ENCODE measurements around the gene TACR1.
"Not testable (repeated sequence)": the region's sequence is repeated elsewhere in the genome, so short reads cannot be mapped to it uniquely, and the experiment has no call there.

Gene TACR1

DNA sequence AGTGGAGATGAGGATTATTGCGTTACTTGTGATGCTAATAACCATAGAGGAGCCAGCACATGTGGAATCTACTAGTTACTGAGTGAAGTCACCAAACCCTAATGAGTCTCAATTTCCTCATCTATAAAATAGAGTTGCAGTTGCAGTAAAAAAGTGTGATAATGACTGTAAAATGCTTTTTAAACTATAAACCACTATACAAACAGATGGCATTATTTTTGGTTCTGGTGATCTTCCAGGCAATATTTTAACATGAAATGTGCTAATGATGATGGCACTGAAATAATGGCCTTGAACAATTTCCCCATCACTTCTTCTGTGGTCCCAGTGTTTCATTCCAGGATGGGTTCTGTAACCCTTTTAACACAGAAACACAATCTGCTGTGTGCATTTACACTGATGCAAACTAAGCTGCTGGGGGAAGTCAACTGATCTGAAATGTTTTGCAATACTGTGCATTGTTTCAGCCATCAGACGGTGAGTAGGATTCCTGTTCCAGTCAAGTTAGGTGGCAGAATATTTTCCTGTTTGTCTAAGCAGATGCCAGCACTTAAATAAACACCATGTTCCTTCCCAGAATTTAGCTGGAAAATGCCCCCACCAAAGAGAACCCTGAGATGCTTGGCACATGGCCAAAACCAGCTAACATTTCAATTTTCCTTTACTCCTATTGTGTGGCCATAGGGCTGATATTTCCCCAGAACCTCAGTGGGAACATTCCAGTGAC, 52.6 kb downstream of the TACR1 start:
- FAIRE-seq (no peak), DNase-seq (ENCODE audit: low spot score) (no peak)

DNA sequence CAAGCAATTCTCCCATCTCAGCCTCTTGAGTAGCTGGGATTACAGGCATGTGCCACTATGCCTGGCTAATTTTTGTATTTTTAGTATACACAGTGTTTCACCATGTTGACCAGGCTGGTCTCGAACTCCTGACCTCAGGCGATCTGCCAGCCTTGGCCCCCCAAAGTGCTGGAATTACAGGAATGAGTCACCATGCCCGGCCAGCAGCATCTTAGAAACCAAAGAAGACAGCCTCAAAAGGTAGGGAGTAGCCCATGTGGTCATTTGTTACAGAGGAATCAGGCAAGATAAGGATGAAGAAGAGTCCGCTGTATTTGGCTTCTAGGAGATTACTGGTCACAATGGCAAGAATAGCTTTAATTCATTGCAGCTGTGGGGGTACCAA, 53.1 kb downstream of the TACR1 start:
- not testable (repeated sequence) for FAIRE-seq; DNase-seq (ENCODE audit: low spot score)

DNA sequence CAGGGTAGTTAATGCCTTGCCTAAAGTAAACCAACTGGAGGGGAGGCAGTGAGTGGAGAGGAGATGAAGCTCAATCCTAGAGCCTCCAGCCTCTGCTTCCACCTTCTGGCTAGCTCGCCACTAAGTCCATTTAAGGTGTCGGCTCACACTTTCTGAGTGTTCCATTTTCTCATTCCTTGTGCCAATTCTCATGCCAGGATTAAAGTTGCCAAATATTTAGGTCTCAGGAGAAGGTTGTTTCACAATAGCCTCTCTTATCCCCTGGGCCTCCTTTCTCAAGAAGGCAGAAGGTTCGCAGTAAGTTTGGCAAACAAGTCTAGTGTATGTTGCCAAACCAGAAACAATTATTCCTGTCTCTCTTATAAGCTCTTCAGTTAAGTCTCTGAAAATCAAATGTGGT, 57.2 kb downstream of the TACR1 start:
- DNase-seq (ENCODE audit: low spot score) (no peak), FAIRE-seq (no peak)

DNA sequence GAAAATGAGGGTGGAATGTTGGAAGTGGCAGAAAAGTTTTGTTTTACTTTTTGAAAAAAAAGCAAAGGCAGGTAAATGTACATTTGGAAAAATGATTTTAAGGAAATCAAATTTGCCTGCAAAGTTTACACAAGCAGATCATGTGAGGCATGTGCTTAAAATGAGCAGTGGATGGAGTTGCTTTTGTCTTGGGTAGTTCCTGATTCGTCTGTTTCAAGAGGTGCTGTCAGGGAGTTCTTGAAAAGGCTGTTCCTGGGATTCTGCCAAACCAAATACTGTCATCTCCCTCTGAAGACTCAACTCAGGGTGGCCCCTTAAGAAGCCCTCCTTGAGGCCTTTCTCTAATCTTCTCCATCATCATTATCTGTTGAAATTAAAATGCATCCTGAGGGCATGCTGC, 59.0 kb downstream of the TACR1 start:
- DNase-seq (ENCODE audit: low spot score) (no peak), FAIRE-seq (no peak)

DNA sequence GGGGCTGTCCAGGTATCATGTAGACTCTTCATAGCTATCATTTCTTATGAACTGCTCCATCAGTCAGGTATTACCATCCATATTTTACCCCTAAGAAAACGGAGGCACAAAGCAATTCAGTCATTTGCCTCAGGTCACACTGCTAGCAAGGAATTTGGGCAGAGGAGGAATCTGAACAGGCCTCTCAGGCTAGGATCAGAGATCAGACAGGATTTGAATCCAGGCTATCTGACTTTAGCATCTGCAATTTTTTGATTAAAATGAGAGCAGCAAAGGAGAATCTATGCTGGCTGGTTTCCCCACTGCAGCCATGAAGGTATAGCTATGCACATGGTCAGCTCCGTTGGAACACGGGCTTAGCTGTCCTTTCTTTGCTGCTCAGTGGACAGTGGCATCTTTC, 60.1 kb downstream of the TACR1 start:
- no peak for DNase-seq (ENCODE audit: low spot score)
- FAIRE-seq: no peak

DNA sequence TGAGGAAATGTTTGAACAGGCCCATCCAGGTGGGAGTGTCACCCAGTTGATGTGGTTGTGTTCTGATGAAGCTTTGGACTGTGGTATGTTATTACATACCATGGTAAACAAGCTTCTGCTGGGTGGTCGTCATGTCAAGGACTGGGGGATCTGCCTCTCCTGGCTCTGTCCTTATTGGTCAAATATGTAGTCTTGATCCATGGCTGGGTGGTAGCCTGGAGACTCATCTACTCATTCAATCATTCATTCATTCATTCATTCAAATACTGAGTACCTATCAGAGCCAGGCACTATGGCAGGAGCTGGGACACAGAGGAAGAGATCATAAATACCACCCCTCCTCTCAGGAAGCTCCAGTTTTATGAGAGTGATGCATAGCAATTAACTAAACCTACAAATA, 60.8 kb downstream of the TACR1 start:
- DNase-seq (ENCODE audit: low spot score) (no peak), FAIRE-seq (no peak)

DNA sequence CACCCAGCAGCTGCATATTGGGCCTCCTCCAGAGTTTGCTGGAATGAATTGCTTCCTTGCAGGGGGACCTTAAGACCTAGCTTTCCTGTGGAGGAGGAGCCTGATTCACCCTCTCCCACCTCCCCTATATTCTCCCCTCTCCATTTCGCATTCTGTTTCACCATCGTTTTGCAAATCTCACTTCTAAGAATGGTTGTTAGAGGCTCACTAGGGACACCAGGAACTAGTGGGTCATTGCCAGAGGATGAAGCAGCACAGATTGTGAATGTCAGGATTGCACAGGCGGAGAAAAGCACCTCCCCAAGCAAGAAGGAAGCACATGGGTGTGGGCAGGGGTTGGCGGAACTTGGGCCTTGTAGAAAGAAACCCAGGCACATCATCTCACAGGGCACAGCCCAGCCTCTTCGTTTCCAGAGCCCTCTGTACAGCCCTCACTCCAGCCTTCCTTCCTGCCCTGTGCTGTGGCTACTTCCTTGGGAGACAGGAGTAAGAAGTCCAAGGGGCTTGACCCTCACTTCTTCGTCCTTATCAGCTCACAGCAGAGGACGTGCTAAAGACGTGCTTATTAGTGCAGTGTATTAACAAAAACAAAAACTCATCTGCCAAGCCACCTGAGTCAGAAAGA, 63.4 kb downstream of the TACR1 start:
- FAIRE-seq: no peak
- no peak for DNase-seq (ENCODE audit: low spot score)

DNA sequence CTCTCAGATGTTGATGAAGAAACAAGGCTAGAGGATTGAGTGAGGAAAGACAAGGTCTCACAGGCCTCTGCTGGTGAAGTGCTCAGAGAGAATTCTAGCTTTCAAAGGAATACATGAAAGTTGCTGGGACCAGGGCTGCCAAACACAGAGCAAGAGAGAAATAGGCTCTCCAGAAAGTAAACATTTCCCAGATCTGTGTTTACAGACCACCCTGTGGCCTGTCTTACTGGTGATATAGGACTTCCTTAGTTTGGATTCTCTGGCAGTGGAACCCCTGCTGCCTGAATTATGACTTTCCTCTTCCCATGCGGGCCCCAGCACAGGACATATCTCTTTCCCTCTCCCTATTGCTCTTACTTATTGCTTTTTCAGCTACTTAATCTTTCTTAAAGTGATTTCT, 64.5 kb downstream of the TACR1 start:
- no peak for FAIRE-seq

DNA sequence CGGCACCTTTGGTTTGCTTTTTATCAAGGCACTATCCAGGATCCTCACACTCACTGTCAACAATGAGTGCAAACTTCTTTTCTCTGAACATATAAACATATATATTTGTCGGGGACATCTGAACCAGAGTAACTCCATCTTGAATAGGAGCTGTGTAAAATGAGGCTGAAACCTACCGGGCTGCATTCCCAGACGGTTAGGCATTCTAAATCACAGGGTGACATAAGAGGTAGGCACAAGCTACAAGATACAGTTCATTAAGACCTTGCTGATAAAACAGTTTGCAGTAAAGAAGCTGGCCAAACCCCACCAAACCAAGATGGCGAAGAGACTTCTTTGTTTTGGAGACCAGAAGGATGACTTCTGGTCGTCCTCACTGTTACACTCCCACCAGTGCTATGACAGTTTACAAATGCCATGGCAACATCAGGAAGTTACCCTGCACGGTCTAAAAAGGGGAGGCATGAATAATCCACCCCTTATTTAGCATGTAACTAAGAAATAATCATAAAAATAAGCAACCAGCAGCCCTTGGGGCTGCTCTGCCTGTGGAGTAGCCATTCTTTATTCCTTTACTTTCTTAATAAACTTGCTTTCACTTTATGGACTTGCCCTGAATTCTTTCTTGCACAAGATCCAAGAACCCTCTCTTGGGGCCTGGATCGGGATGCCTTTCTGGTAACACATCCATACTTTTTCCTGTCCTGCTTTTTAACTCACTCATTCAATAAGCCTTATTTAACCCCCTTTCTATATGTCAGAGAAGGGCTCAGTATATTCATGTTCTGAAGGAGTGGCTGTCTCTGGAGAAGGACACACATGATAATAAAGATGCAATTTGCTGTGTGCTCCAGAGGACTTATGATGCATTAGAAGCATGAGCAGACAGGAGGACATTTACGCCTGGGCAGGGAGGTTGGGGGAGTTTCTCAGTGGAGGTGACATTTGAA, 65.4 kb downstream of the TACR1 start:
- DNase-seq (ENCODE audit: low spot score): no peak

More for the DNA sequence above, 64.5 kb downstream of the TACR1 start:
- no peak for DNase-seq (ENCODE audit: low spot score)

DNA sequence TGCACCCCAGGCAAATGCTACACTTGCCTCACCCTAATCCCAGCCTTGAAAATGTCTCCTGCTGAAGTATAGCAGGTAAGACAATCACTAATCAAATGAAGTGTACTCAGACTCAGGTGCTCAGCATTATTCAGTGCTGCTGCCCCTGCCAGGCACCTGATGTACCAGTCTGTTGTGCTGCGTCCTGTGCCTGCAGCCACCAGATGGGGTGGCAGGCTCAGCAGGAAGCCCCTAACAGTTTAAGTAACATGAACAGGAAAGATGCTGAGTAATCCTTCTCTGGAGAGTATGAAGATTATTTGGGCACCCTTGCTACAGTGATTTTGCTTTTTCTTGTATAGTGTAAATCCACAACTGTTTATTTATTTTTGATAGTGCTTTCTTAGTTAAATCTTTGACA, 69.1 kb downstream of the TACR1 start:
- FAIRE-seq (no peak), DNase-seq (ENCODE audit: low spot score) (peak; percentile 8)

More for the DNA sequence above, 65.4 kb downstream of the TACR1 start:
- no peak for FAIRE-seq

DNA sequence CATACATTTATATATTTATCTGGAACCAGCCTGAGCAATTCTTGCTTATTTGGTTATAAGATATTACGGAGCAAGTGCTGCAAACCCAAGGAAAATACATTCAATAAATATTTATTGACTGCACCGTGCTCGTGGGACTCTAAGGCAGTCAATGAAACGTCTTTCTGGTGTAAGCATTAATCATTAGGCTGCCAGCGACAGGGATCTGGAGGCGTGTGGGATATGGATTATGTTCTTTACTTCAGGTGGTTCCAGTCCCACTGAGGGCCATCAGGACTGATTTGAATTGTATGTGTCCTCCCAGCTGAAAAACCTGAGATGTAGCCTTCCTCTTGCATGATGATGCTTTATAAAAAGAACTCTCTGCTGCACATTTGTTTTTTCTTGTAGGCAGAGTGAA, 75.4 kb downstream of the TACR1 start:
- FAIRE-seq (no peak), DNase-seq (ENCODE audit: low spot score) (no peak)

DNA sequence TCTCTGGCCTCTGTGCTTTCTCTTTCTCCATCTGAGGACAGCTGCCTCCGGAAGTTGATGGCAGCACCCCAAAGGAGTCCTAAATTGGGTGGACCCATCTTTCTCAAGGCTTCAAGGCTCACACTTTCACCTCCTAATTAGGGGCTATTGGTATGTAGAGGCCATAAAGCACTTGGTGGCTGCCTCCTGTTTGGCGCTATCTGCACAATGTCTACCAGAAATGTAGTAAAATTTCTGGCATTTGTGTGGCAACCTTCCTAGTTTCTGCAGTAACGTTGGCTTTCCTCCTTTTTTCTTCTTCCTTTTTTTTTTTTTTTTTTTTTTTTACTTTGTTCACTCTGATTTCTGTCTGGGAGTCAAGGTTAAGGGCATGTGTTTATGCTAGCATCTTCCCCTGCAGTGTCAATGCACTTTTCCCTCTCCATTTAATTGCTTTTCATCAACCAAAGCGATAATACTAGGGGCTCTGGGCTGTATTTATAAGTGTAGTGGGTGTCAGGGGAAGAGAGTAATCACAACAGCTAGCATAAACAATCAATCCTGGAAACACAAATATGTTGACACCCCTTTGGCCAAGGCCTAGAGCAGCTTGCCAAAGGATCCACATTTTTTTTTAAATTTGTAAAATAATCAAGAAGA, 86.0 kb downstream of the TACR1 start:
- DNase-seq (ENCODE audit: low spot score) (no peak), FAIRE-seq (no peak)

DNA sequence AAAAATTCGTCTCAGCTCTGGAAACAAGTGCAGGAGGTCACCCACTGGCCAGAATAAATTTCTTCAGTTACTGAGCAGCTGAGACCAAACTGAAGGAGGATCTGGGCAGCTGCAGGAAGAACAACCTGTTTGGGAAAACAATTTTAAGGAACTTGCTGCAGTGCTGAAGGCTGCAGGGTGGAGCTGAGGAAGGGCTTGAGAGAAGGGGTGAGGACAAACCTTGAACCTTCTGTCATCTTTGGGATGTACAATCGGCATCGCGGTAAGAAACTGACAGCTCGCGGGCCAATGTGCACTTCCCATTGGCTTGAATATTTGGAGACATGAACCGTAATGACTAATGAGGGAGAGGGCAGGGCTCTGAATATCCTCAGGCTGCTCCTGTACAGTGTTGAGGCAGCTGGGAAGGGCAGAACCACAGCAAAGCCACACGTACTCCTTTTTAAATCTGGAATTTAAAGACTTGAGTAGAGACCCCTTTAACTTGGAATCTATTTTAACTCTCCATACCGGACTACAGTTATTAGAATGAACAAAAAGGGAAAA, 90.3 kb downstream of the TACR1 start:
- no peak for DNase-seq (ENCODE audit: low spot score)
- FAIRE-seq: no peak

DNA sequence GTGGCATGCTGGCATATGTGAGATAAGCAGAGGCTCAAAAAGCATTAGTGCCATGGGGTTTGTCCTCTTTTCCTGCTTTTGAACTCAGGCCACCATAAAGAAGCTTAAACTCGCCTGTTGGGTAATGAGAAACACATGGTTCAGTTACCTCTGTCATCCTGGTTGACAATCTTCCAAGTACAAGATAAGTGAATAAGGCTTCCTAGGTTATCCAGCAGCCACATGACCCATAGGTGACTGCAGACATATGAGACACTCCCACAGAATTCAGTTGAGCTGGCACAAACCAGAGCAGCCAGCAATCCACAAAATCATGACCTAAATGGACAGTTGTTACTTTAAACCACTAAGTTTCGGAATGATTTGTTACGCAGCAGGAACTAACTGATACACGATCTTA, 97.3 kb downstream of the TACR1 start:
- FAIRE-seq: no peak

DNA sequence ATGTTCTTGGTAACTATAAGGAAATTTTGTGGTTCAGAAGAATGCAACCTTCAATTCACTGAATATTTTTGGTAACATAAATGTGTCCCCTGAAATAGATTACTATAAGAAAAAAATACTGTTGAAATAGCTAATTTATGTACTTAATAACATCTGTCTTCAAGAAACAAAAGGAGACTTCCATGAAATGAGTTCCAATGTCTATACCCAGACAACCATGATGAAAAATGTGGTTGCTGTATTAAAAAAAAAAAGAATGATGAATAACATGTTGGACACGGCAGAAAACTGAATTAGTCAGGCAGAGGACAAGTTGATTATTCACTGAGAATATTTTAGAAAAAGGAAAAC, 98.5 kb downstream of the TACR1 start:
- FAIRE-seq (no peak), DNase-seq (ENCODE audit: low spot score) (peak; percentile 29)

More for the DNA sequence above, 97.3 kb downstream of the TACR1 start:
- peak; percentile 70 for DNase-seq (ENCODE audit: low spot score)

DNA sequence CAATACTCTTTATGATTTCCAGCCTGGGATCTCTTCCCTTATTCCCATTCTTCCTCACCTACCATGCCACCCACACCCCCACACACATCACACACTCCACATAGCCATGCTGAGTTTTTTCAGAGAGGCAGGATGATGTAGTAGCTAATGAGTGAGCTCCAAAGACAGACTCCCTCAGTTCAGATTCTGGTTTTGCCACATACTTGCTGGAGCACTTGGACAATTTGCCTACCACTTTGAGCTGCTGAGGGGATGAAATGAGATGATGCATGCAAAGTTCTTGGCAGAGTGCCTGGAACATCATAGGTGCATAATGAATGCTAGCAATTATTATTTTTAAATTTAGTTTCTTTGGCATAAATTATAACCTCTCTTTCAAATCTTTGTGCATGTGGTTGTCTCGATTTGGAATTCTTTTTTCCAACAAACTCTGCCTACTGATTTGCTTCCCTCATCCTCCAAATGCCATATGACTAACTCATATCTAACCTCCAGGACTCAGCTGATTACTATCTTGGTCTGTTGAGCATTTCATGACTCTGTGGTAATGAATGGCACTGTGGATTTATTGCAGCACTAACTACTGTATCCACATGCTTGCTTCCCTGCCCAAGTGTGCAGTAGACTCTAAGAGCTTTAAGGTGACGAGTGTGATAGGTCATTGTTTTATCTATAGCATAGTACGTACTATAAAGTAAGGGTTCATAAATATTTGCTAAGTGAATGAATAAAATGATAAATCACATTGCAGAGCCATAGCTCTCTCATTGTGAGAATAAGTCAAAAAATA, 99.1 kb downstream of the TACR1 start:
- FAIRE-seq: peak; percentile 96
- peak; percentile 92 for DNase-seq (ENCODE audit: low spot score)

DNA sequence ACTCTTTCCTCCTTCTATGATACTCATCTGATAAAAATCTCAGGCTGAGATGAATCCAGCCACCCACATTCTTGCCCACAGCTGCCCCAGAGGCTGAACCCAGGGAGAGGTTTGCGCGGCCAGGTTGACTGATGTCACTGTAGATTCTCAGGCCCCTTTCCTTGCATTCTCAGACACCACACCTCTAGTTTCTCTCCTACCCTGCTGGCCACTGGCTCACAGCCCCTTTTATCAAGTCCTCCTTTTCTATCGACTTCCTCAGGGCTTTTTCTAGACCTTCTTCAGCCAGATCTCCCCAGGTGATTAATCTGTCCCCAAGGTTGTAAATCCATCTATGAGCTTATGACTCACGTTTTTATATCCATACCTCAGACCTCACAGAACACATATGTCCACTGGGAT, 99.8 kb downstream of the TACR1 start:
- FAIRE-seq: peak; percentile 57
- peak; percentile 74 for DNase-seq (ENCODE audit: low spot score)

DNA sequence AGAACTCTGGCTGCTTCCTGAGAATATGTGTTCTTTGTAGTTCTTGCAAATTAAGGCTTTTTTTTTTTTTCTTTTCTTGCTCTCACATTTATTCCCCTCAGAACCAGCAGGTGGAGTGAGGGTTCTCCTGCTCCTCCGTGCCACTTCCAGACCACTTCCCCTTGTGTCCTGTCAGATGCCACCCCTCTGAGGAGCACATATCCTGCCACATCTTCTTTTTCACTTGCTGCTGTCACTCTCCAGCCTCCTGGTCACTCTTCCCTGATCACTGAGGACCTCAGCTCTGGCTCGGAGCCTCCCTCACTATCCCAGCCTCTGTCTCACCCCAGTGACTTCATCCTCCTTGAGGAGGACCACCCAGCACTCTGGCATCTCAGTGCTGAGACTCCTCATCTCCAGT, 100.5 kb downstream of the TACR1 start:
- no peak for FAIRE-seq
- DNase-seq (ENCODE audit: low spot score): peak; percentile 24

DNA sequence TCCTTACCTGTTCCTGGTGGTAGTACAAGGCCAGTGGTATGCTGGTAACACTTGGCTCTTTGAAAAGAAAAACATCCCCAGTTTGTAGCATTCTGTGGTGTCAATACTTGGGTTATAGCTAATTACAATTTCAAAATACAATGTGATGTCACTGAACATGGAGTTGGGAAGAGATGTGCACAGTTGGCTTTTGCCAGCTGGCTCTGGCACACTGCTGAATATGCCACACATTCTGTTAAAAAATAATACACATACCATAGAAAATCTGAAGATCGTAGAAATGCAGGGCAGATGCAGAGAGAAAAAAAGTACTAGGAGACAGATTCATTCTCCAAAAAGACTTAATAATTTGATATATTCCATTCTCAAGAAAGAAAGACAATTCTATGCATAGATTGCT, 101.5 kb downstream of the TACR1 start:
- FAIRE-seq: no peak
- DNase-seq (ENCODE audit: low spot score): no peak

DNA sequence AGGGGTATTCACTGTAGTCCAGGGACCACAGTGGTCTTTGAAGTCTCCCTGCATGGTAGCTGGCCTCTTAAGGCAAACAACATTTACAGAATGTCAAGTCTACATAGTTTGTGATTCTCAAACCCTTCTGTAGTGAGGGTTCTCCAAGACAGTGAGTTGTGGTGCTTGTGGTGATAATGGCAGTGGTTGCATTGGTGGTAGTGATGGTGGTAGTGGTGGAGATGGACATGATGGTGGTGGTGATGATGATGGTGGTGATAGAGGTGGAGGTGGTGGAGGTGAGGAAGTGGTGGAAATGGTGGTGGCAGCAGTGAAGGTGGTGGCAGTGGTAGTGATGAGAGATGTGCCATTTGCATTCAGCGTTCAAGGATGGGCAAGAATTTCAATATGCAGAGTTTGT, 104.9 kb downstream of the TACR1 start:
- no peak for FAIRE-seq
- no peak for DNase-seq (ENCODE audit: low spot score)
